Mesenchymal stem cell (in vitro differentiated cells and primary cell): ENCODE results near the gene RAP1GDS1.
A peak's percentile ranks its signal among the peaks of the same experiment; 100 is the strongest.
"Not testable (repeated sequence)": the region's sequence is repeated elsewhere in the genome, so short reads cannot be mapped to it uniquely, and the experiment has no call there.

ENCODE experiments used
- DNase-seq: peaks from one replicate; pipeline ENCODE4 v3.0.0-alpha.2; 2013
- H2AFZ ChIP-seq: one replicate; pipeline ENCODE4 v1.6.1; 2013; ENCODE audit warnings: low read depth, mild to moderate bottlenecking, control low read depth, inconsistent platforms, low read length, moderate library complexity
- H2AK5ac ChIP-seq: 2 replicates; pipeline ENCODE4 v1.6.1; 2013; ENCODE audit warnings: low read length, moderate library complexity, mild to moderate bottlenecking, inconsistent platforms; ENCODE audit not compliant: severe bottlenecking
- H2BK120ac ChIP-seq: one replicate; pipeline ENCODE4 v1.6.1; 2013; ENCODE audit warnings: low read depth, mild to moderate bottlenecking, inconsistent platforms, low read length, moderate library complexity
- H2BK12ac ChIP-seq, 2 experiments: one replicate each; pipeline ENCODE4 v1.6.1; 2013; ENCODE audit warnings: inconsistent platforms in 2 of 2, low read length in 2 of 2, mild to moderate bottlenecking in 2 of 2, moderate library complexity in 2 of 2, control low read depth in 1 of 2
- H2BK15ac ChIP-seq: one replicate; pipeline ENCODE4 v1.6.1; 2013; ENCODE audit warnings: mild to moderate bottlenecking, low read depth, inconsistent platforms; ENCODE audit not compliant: poor library complexity, severe bottlenecking
- H2BK5ac ChIP-seq: 2 replicates; pipeline ENCODE4 v1.6.1; 2013; ENCODE audit warnings: low read depth, mild to moderate bottlenecking, low read length, control low read depth, inconsistent platforms; ENCODE audit not compliant: poor library complexity, severe bottlenecking
- H3K14ac ChIP-seq, 2 experiments: one replicate each; pipeline ENCODE4 v1.6.1; 2013; ENCODE audit warnings: inconsistent platforms in 2 of 2, low read length in 2 of 2, control low read depth in 1 of 2, mild to moderate bottlenecking in 1 of 2, moderate library complexity in 1 of 2
- H3K18ac ChIP-seq, 2 experiments: one replicate each; pipeline ENCODE4 v1.6.1; 2013; ENCODE audit warnings: inconsistent platforms in 2 of 2, low read length in 2 of 2, control low read depth in 1 of 2, low read depth in 1 of 2, mild to moderate bottlenecking in 1 of 2
- H3K23ac ChIP-seq, 2 experiments: one replicate each; pipeline ENCODE4 v1.6.1; 2013; ENCODE audit warnings: inconsistent platforms in 2 of 2, low read length in 2 of 2, mild to moderate bottlenecking in 2 of 2, moderate library complexity in 2 of 2, control low read depth in 1 of 2
- H3K27ac ChIP-seq: 2 replicates; pipeline ENCODE4 v1.5.1; 2013; ENCODE audit warnings: mild to moderate bottlenecking, moderate library complexity, low read length, control low read depth, inconsistent platforms; ENCODE audit not compliant: poor library complexity, severe bottlenecking
- H3K27me3 ChIP-seq, 2 experiments: 2 replicates each; pipeline versions ENCODE4 v1.6.1 to v1.7.0; 2013; ENCODE audit warnings: low read length in 2 of 2, mild to moderate bottlenecking in 2 of 2, moderate library complexity in 2 of 2, control low read depth in 1 of 2, inconsistent platforms in 1 of 2; ENCODE audit not compliant: control insufficient read depth in 1 of 2, insufficient read depth in 1 of 2
- H3K36me3 ChIP-seq, 2 experiments: 2 replicates each; pipeline versions ENCODE4 v1.6.1 to v1.7.0; 2013; ENCODE audit warnings: low read length in 2 of 2, control low read depth in 1 of 2, inconsistent platforms in 1 of 2, low read depth in 1 of 2, mild to moderate bottlenecking in 1 of 2; ENCODE audit not compliant: insufficient read depth in 2 of 2, control insufficient read depth in 1 of 2
- H3K4ac ChIP-seq, 2 experiments: one replicate each; pipeline ENCODE4 v1.6.1; 2013; ENCODE audit warnings: inconsistent platforms in 2 of 2, low read length in 2 of 2, mild to moderate bottlenecking in 2 of 2, moderate library complexity in 2 of 2, control low read depth in 1 of 2, low read depth in 1 of 2
- H3K4me1 ChIP-seq: 2 replicates; pipeline ENCODE4 v1.6.1; 2013; ENCODE audit warnings: low read depth, low read length, control low read depth; ENCODE audit not compliant: control insufficient read depth, insufficient read depth
- H3K4me2 ChIP-seq: 2 replicates; pipeline ENCODE4 v1.6.1; 2013; ENCODE audit warnings: low read length, mild to moderate bottlenecking, inconsistent platforms; ENCODE audit not compliant: poor library complexity, severe bottlenecking
- H3K4me3 ChIP-seq, 2 experiments: 2 replicates each; pipeline versions ENCODE4 v1.5.1 to v1.7.0; 2013; ENCODE audit warnings: low read length in 2 of 2, mild to moderate bottlenecking in 2 of 2, control low read depth in 1 of 2, low read depth in 1 of 2; ENCODE audit not compliant: insufficient read depth in 1 of 2
- H3K79me1 ChIP-seq: replicated peaks from 2 replicates; pipeline ENCODE4 v1.6.1; 2013; ENCODE audit warnings: mild to moderate bottlenecking, control low read depth, low read length, inconsistent platforms; ENCODE audit not compliant: poor library complexity, severe bottlenecking
- H3K9ac ChIP-seq: 2 replicates; pipeline ENCODE4 v1.7.0; 2013; ENCODE audit warnings: mild to moderate bottlenecking, low read length, moderate library complexity
- H3K9me3 ChIP-seq: 2 replicates; pipeline ENCODE4 v1.7.0; 2013; ENCODE audit warnings: mild to moderate bottlenecking, low read length; ENCODE audit not compliant: control insufficient read depth
- H4K8ac ChIP-seq: one replicate; pipeline ENCODE4 v1.6.1; 2013; ENCODE audit warnings: inconsistent platforms, mild to moderate bottlenecking, low read length, moderate library complexity
- H4K91ac ChIP-seq: one replicate; pipeline ENCODE4 v1.6.1; 2013; ENCODE audit warnings: mild to moderate bottlenecking, low read length, inconsistent platforms
- WGBS: methylation state at CpG from one replicate; pipeline ENCODE4 v1.1.7; 2013; ENCODE audit warnings: mixed read lengths; 5-methylcytosine and 5-hydroxymethylcytosine counted together

The RAP1GDS1 gene

DNA sequence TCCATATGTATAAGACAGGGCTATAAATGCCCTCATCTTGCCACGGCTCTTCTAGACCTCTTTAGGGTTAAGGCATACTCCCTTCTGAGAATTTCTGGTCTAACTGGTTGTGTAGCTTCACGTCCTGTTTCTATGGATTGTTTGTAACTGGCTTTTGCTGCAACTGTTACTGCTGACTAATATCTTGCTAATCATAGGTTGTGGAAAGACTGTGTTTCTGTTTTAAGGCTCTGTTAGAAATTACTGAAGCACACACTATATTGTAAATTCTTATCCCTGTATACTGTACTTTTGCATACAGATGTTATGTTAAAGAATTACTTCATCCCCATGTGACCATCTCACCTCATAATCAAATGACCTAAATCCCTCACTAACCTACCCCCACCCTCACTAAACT lies 218.4 kb downstream of the RAP1GDS1 start:
- peaks cover 18 to 38% of the 10 kb centered on the region in 2 experiments for H3K36me3 ChIP-seq
- not testable (repeated sequence) for H3K4me2 ChIP-seq, H3K27ac ChIP-seq, H3K9ac ChIP-seq, H3K18ac ChIP-seq, H2BK120ac ChIP-seq, H3K27me3 ChIP-seq, H2BK12ac ChIP-seq, H2AK5ac ChIP-seq, H3K4me3 ChIP-seq, H2BK15ac ChIP-seq, H4K91ac ChIP-seq, H2AFZ ChIP-seq, H4K8ac ChIP-seq, H3K14ac ChIP-seq, H3K4ac ChIP-seq, H3K9me3 ChIP-seq, H2BK5ac ChIP-seq, H3K23ac ChIP-seq, DNase-seq
- peaks cover 22% of the 10 kb centered on the region for H3K79me1 ChIP-seq
- peaks cover 14% of the 10 kb centered on the region for H3K4me1 ChIP-seq
- 57% methylated on average over 2 of the region's 2 CpGs for WGBS

DNA sequence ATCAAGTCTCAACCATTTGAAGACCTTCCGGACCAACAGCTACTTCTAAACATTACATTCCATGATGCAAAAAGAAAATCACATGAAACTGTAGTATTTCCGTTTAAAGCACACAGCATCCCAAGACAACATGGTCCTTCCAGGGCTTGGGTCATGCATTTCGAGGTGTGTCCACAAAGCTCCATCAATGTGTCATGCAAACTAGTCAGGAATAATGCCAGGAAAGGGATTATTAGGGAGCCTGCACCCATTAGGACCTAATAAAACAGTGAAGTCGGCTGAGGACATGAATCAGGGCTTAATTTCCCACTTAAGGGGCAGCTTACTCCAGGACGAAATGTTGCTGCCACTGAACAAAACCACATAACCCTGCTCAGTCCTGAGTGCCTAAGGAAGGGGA lies 219.4 kb downstream of the RAP1GDS1 start:
- Histone ChIP-seq H3K9ac (no peak overlapping the region), H2BK15ac (no peak overlapping the region), H3K18ac (no peak overlapping the region), H4K91ac (no peak overlapping the region), H3K14ac (no peak overlapping the region), H2AFZ (no peak overlapping the region), H3K27me3 (no peaks in the 10 kb centered on the region), H2BK12ac (no peak overlapping the region), H2BK120ac (no peak overlapping the region), H3K4ac (no peak overlapping the region), H3K4me3 (no peak overlapping the region), H3K27ac (no peak overlapping the region), H3K79me1 (peaks cover 27% of the 10 kb centered on the region), H4K8ac (no peak overlapping the region), H3K36me3 (peaks cover 22 to 30% of the 10 kb centered on the region in 2 experiments), H3K4me2 (no peak overlapping the region), H2AK5ac (peak overlapping the region; percentile 25), H3K9me3 (no peaks in the 10 kb centered on the region), H3K23ac (no peak overlapping the region), H3K4me1 (peaks cover 14% of the 10 kb centered on the region), H2BK5ac (no peak overlapping the region)
- no peak for DNase-seq
- 95% methylated on average over 5 of the region's 5 CpGs for WGBS

DNA sequence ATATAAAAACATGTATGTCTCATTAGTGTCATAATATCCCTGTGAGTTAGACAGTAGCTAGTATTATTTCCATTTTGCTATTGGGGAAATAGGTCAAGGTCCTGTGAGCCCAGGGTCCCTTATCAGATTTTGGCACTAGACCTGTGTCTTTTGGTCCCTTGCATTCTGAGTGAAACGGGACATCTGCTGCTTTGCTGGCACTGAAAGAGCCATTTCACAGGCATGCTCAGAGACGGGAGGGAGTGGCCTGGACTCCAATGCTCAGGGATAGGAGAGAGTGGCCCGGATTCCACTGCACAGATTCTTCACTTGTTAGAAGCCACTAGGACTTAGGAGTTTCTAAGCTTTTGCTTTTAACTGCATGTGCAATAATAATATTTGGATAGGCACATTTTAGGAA lies 220.0 kb downstream of the RAP1GDS1 start:
- Histone ChIP-seq H2AFZ (no peak overlapping the region), H2BK120ac (no peak overlapping the region), H2BK5ac (no peak overlapping the region), H3K4ac (no peak overlapping the region), H2BK15ac (no peak overlapping the region), H3K4me2 (no peak overlapping the region), H2AK5ac (no peak overlapping the region), H3K18ac (no peak overlapping the region), H3K9me3 (no peaks in the 10 kb centered on the region), H3K79me1 (peaks cover 24% of the 10 kb centered on the region), H2BK12ac (no peak overlapping the region), H3K9ac (no peak overlapping the region), H3K36me3 (peaks cover 22 to 31% of the 10 kb centered on the region in 2 experiments), H3K27ac (peak overlapping the region; percentile 16), H4K8ac (no peak overlapping the region), H3K27me3 (no peaks in the 10 kb centered on the region), H3K4me1 (peaks cover 14% of the 10 kb centered on the region), H3K4me3 (no peak overlapping the region), H3K14ac (no peak overlapping the region), H3K23ac (no peak overlapping the region), H4K91ac (no peak overlapping the region)
- no peak for DNase-seq
- 92% methylated on average over 3 of the region's 3 CpGs for WGBS

DNA sequence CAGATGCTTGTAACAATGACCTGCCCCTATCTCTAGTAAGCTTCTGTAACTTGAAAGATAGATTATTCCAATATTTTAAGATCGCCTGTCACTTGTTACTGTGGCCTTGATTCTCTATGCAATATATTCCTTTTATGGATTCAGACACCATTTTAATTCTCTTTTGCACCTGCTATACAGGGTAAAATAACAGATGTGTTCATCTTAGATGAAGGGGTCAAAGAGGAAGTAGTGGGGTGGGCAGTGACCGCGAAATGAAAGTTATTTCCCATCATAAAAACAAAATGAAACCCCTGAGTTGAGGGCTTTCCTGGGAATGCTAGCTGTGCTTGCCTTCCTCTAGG lies 221.3 kb downstream of the RAP1GDS1 start:
- Histone ChIP-seq H3K9me3 (no peaks in the 10 kb centered on the region), H2BK5ac (peak overlapping the region; percentile 92), H4K91ac (no peak overlapping the region), H3K4me3 (no peak overlapping the region), H3K27ac (peak overlapping the region; percentile 95), H2BK12ac (no peak overlapping the region), H3K4me2 (no peak overlapping the region), H2BK15ac (no peak overlapping the region), H3K4ac (no peak overlapping the region), H2BK120ac (no peak overlapping the region), H3K4me1 (peaks cover 10% of the 10 kb centered on the region), H3K9ac (no peak overlapping the region), H3K18ac (no peak overlapping the region), H4K8ac (no peak overlapping the region), H2AK5ac (peak overlapping the region; percentile 89), H3K14ac (no peak overlapping the region), H3K27me3 (no peaks in the 10 kb centered on the region), H2AFZ (no peak overlapping the region), H3K36me3 (peaks cover 16 to 22% of the 10 kb centered on the region in 2 experiments), H3K23ac (no peak overlapping the region), H3K79me1 (peaks cover 25% of the 10 kb centered on the region)
- no peak for DNase-seq
- WGBS: no CpG with 5 or more reads among the region's 3 CpGs
